DND-41 (cell line): ENCODE results near the gene TMOD3.

Experiments used
- CTCF ChIP-seq: IDR thresholded peaks from 2 replicates; pipeline ENCODE4 v1.5.1; 2012; ENCODE audit warnings: borderline replicate concordance, low read length, moderate library complexity, mild to moderate bottlenecking; ENCODE audit not compliant: poor library complexity, severe bottlenecking; ENCODE audit errors: extremely low read depth
- EZH2 ChIP-seq: IDR thresholded peaks from 3 replicates; pipeline ENCODE4 v1.6.1; 2012; ENCODE audit warnings: borderline replicate concordance, low read depth, mild to moderate bottlenecking, moderate library complexity, low read length, inconsistent platforms; ENCODE audit not compliant: severe bottlenecking

GRCh38 chr15:51848811-51849210, 19.4 kb downstream of the TMOD3 start:
- TF ChIP-seq CTCF = no peak
- no peak for TF ChIP-seq EZH2
